HG03025 (cell line): ENCODE results near the gene LRCH4.

Experiments
- ATAC-seq: cut with Tn5 transposase; IDR thresholded peaks from one replicate; pipeline ENCODE4 v1.9.1; 2021; ENCODE audit warnings: mild to moderate bottlenecking, moderate library complexity; ENCODE audit not compliant: unreplicated experiment, low FRiP score

LRCH4 gene

GRCh38 chr7:100582650-100583049 lies 3.3 kb downstream of the LRCH4 start:
- ATAC-seq = no peak

GRCh38 chr7:100582041-100582579 lies 3.8 kb downstream of the LRCH4 start:
- ATAC-seq = no peak

- ATAC-seq = no peak
These were observed 5.3 kb downstream of the LRCH4 start for GRCh38 chr7:100580466-100581283.

- no peak for ATAC-seq
These were observed 7.4 kb downstream of the LRCH4 start for GRCh38 chr7:100578246-100579183.

GRCh38 chr7:100577507-100577906 lies 8.4 kb downstream of the LRCH4 start:
- ATAC-seq = no peak

GRCh38 chr7:100577103-100577502 lies 8.8 kb downstream of the LRCH4 start:
- no peak for ATAC-seq

- ATAC-seq = no peak
These were observed 9.4 kb downstream of the LRCH4 start for GRCh38 chr7:100576384-100576993.

GRCh38 chr7:100575746-100576383 lies 10.1 kb downstream of the LRCH4 start:
- no peak for ATAC-seq

GRCh38 chr7:100575206-100575631 lies 10.7 kb downstream of the LRCH4 start:
- ATAC-seq = no peak

GRCh38 chr7:100574362-100575205 lies 11.3 kb downstream of the LRCH4 start:
- no peak for ATAC-seq

- ATAC-seq = no peak
These were observed 12.1 kb downstream of the LRCH4 start, which contains the start of gene SAP25 for GRCh38 chr7:100573691-100574361. Gene SAP25 (minus strand): TSS chr7:100573900. CDS start chr7:100573742, 158 bp downstream.

- no peak for ATAC-seq
These were observed 12.8 kb downstream of the LRCH4 start for GRCh38 chr7:100572949-100573675.

GRCh38 chr7:100572281-100572948 lies 13.5 kb downstream of the LRCH4 start:
- ATAC-seq = no peak

- no peak for ATAC-seq
These were observed 14.2 kb downstream of the LRCH4 start for GRCh38 chr7:100571829-100572116.

- ATAC-seq = no peak
These were observed 14.7 kb downstream of the LRCH4 start for GRCh38 chr7:100570954-100571828.

- no peak for ATAC-seq
These were observed 16.8 kb downstream of the LRCH4 start for GRCh38 chr7:100568896-100569844.
